HUES64 (cell line): ENCODE results near the gene NR1I2.
A peak's percentile ranks its signal among the peaks of the same experiment; 100 is the strongest.

Experiments
- H3K27ac ChIP-seq: 2 replicates; pipeline ENCODE4 v1.7.0; 2013; ENCODE audit warnings: low read depth, low read length, inconsistent platforms
- H3K27me3 ChIP-seq: 2 replicates; pipeline ENCODE4 v1.6.1; 2013; ENCODE audit warnings: mild to moderate bottlenecking, low read length; ENCODE audit not compliant: insufficient read depth
- H3K36me3 ChIP-seq: 2 replicates; pipeline ENCODE4 v1.6.1; 2013; ENCODE audit warnings: mild to moderate bottlenecking, low read length; ENCODE audit not compliant: insufficient read depth
- H3K4me1 ChIP-seq: 2 replicates; pipeline ENCODE4 v1.6.1; 2013; ENCODE audit warnings: mild to moderate bottlenecking, low read length, moderate library complexity; ENCODE audit not compliant: insufficient read depth
- H3K4me3 ChIP-seq: 2 replicates; pipeline ENCODE4 v1.5.1; 2013; ENCODE audit warnings: mild to moderate bottlenecking, low read length, moderate library complexity
- H3K9ac ChIP-seq: 2 replicates; pipeline ENCODE4 v1.6.1; 2013; ENCODE audit warnings: mild to moderate bottlenecking, low read depth, low read length
- H3K9me3 ChIP-seq: 2 replicates; pipeline ENCODE4 v1.6.1; 2013; ENCODE audit warnings: low read depth, low read length; ENCODE audit not compliant: insufficient read depth
- WGBS: fragments of 150-250, 120-280 bp; methylation state at CpG from one replicate; pipeline ENCODE4 v1.1.7; 2013; ENCODE audit warnings: missing lambda C conversion rate; 5-methylcytosine and 5-hydroxymethylcytosine counted together

The NR1I2 gene

GRCh38 chr3:119796785-119797184 lies 14.9 kb downstream of the NR1I2 start:
- Histone ChIP-seq H3K9ac (no peak overlapping the region), H3K36me3 (no peaks in the 10 kb centered on the region), H3K4me3 (no peak overlapping the region), H3K9me3 (no peaks in the 10 kb centered on the region), H3K4me1 (peaks cover 17% of the 10 kb centered on the region), H3K27me3 (no peaks in the 10 kb centered on the region), H3K27ac (no peak overlapping the region)
- 88% methylated on average over 2 of the region's 2 CpGs for WGBS

DNA sequence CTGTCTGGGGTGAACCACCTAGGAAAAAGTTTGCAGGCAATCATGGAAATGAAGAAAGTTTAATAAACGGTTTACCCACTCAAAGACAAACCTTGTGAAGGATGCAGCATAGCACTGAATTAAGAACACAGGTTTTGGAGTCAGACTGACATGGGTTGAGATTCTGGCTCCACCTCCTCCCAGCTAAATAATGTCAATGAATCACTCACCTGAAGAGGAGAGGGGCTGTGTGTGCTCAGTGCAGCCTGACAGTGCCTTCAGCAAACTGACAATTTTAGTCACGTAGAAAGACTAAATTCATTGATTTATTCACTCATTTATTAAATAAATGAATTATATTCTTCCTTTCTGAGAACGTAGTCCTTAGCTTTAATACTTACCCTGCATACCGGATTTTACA lies 18.9 kb downstream of the NR1I2 start:
- Histone ChIP-seq H3K4me3 (no peak overlapping the region), H3K9me3 (no peaks in the 10 kb centered on the region), H3K36me3 (no peaks in the 10 kb centered on the region), H3K4me1 (peaks cover 5% of the 10 kb centered on the region; the same call in 1 of the 2 replicates), H3K27me3 (no peaks in the 10 kb centered on the region), H3K27ac (no peak overlapping the region), H3K9ac (no peak overlapping the region)
- 95% methylated on average over 4 of the region's 4 CpGs for whole genome bisulfite sequencing

DNA sequence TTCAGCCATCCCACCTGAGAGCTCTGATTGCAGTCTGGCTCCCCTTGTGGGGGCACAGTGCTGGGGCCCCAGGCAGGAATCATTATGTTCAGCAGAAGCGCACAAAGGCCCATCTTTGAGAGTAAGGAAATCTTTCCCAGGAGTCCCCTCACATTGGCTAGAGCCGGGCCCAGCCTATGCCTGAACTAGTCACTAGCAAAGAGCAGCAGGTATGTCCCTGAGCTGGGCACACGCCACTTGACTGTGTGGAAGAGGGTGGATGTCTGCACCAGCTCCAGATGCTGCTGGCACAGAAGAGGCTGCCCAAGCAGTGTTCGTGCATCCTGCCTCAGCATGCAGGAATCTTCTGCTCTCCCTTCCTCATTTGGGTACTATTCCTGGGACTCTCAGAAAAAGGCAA lies 26.3 kb downstream of the NR1I2 start:
- H3K9me3 ChIP-seq: no peaks in the 10 kb centered on the region
- H3K9ac ChIP-seq: no peak overlapping the region
- no peaks in the 10 kb centered on the region for H3K27me3 ChIP-seq
- no peaks in the 10 kb centered on the region for H3K36me3 ChIP-seq
- no peaks in the 10 kb centered on the region for H3K4me1 ChIP-seq
- no peak overlapping the region for H3K4me3 ChIP-seq
- 96% methylated on average over 4 of the region's 4 CpGs for WGBS
- no peak overlapping the region for H3K27ac ChIP-seq

GRCh38 chr3:119808843-119809242 lies 26.9 kb downstream of the NR1I2 start:
- H3K4me3 ChIP-seq: no peak overlapping the region
- H3K9ac ChIP-seq: no peak overlapping the region
- no peaks in the 10 kb centered on the region for H3K27me3 ChIP-seq
- H3K27ac ChIP-seq: no peak overlapping the region
- WGBS: 94% methylated on average over 6 of the region's 6 CpGs
- H3K9me3 ChIP-seq: no peaks in the 10 kb centered on the region
- H3K36me3 ChIP-seq: no peaks in the 10 kb centered on the region
- H3K4me1 ChIP-seq: no peaks in the 10 kb centered on the region

GRCh38 chr3:119809249-119810017 lies 27.5 kb downstream of the NR1I2 start:
- 92% methylated on average over 23 of the region's 31 CpGs for WGBS
- H3K36me3 ChIP-seq: no peaks in the 10 kb centered on the region
- no peak overlapping the region for H3K27ac ChIP-seq
- H3K9me3 ChIP-seq: no peaks in the 10 kb centered on the region
- H3K9ac ChIP-seq: no peak overlapping the region
- no peaks in the 10 kb centered on the region for H3K27me3 ChIP-seq
- H3K4me3 ChIP-seq: peak overlapping the region; percentile 31; the same call in 1 of the 2 replicates
- no peaks in the 10 kb centered on the region for H3K4me1 ChIP-seq

DNA sequence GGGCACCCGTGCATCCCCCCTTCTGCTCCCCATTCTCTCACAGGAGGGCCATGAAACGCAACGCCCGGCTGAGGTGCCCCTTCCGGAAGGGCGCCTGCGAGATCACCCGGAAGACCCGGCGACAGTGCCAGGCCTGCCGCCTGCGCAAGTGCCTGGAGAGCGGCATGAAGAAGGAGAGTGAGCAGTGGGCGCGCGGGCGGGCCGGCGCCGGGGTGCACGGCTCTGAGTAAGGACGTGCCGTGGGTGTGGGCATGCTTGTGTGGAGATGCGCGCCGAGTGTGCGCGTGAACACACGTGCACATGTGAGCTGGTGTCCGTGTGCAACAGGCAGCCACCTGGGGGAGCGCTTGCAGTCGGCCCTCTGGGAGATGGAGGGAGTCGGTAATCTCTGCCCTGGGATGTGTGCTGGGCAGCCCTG lies 28.1 kb downstream of the NR1I2 start:
- 97% methylated on average over 33 of the region's 33 CpGs for WGBS
- no peak overlapping the region for H3K9ac ChIP-seq
- no peaks in the 10 kb centered on the region for H3K9me3 ChIP-seq
- H3K4me3 ChIP-seq: peak overlapping the region; percentile 31
- no peak overlapping the region for H3K27ac ChIP-seq
- no peaks in the 10 kb centered on the region for H3K36me3 ChIP-seq
- H3K4me1 ChIP-seq: no peaks in the 10 kb centered on the region
- H3K27me3 ChIP-seq: no peaks in the 10 kb centered on the region

DNA sequence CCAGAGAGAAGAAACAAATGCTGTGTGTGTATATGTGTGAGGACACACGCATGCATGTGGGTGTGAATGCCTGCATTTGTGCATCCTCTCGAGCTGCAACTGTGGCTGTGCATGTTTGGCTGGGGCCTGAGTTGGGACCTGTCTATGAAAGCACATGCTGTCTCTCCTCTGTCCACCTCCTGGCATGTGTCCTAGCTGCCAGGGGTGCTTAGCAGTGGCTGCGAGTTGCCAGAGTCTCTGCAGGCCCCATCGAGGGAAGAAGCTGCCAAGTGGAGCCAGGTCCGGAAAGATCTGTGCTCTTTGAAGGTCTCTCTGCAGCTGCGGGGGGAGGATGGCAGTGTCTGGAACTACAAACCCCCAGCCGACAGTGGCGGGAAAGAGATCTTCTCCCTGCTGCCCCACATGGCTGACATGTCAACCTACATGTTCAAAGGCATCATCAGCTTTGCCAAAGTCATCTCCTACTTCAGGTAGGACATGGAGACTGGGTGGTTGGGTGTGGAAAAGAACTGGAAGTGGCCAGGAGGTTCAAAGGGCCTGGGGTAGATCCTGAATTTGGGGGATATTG lies 30.7 kb downstream of the NR1I2 start:
- Histone ChIP-seq H3K27ac (no peak overlapping the region), H3K9ac (no peak overlapping the region), H3K4me1 (no peaks in the 10 kb centered on the region), H3K9me3 (no peaks in the 10 kb centered on the region), H3K36me3 (no peaks in the 10 kb centered on the region), H3K4me3 (no peak overlapping the region), H3K27me3 (no peaks in the 10 kb centered on the region)
- 92% methylated on average over 8 of the region's 8 CpGs for WGBS

- H3K9me3 ChIP-seq: no peaks in the 10 kb centered on the region
- H3K4me3 ChIP-seq: no peak overlapping the region
- H3K27me3 ChIP-seq: no peaks in the 10 kb centered on the region
- WGBS: 90% methylated on average over 8 of the region's 8 CpGs
- H3K27ac ChIP-seq: no peak overlapping the region
- H3K9ac ChIP-seq: no peak overlapping the region
- H3K4me1 ChIP-seq: no peaks in the 10 kb centered on the region
- no peaks in the 10 kb centered on the region for H3K36me3 ChIP-seq
Measured at GRCh38 chr3:119815716-119816115, 33.8 kb downstream of the NR1I2 start.

DNA sequence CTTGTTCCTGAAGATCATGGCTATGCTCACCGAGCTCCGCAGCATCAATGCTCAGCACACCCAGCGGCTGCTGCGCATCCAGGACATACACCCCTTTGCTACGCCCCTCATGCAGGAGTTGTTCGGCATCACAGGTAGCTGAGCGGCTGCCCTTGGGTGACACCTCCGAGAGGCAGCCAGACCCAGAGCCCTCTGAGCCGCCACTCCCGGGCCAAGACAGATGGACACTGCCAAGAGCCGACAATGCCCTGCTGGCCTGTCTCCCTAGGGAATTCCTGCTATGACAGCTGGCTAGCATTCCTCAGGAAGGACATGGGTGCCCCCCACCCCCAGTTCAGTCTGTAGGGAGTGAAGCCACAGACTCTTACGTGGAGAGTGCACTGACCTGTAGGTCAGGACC lies 35.2 kb downstream of the NR1I2 start:
- no peak overlapping the region for H3K27ac ChIP-seq
- 92% methylated on average over 12 of the region's 12 CpGs for WGBS
- no peaks in the 10 kb centered on the region for H3K27me3 ChIP-seq
- H3K4me3 ChIP-seq: no peak overlapping the region
- no peaks in the 10 kb centered on the region for H3K36me3 ChIP-seq
- H3K9ac ChIP-seq: no peak overlapping the region
- H3K9me3 ChIP-seq: no peaks in the 10 kb centered on the region
- H3K4me1 ChIP-seq: peaks cover 3% of the 10 kb centered on the region; the same call in 1 of the 2 replicates

- Histone ChIP-seq H3K4me1 (peaks cover 5% of the 10 kb centered on the region; the same call in 1 of the 2 replicates), H3K27me3 (no peaks in the 10 kb centered on the region), H3K9ac (no peak overlapping the region), H3K36me3 (no peaks in the 10 kb centered on the region), H3K9me3 (no peaks in the 10 kb centered on the region), H3K4me3 (no peak overlapping the region), H3K27ac (no peak overlapping the region)
- 81% methylated on average over 12 of the region's 13 CpGs for WGBS
Measured at GRCh38 chr3:119817583-119818363, 35.9 kb downstream of the NR1I2 start.

DNA sequence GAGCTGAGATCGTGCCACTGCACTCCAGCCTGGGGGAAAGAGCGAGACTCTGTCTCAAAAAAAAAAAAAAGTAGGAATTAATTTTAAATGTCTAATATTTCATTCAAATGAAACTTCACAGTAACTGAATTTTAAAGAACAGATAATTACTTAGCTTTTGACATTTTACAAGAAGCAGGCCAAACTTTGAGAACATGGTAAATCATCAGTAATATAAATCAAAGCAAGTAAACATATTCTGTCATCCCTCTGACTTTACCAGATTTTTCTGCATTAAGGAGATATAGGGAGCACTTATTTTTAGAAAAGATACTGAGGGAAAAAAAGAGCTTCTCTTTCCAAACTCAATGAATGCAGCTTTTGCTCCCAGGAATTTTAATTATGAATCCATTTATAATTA lies 37.0 kb downstream of the NR1I2 start:
- no CpG with 5 or more reads among the region's 2 CpGs for WGBS

More for the DNA sequence above, 37.0 kb downstream of the NR1I2 start:
- Histone ChIP-seq H3K27me3 (no peaks in the 10 kb centered on the region), H3K27ac (no peak overlapping the region), H3K4me3 (no peak overlapping the region), H3K9ac (no peak overlapping the region), H3K4me1 (peaks cover 10% of the 10 kb centered on the region), H3K36me3 (no peaks in the 10 kb centered on the region), H3K9me3 (no peaks in the 10 kb centered on the region)
